Measurements from ENCODE around the gene FMC1. TPM values are rescaled to one million over a fixed set of nuclear protein-coding genes. Genes with fewer than 3 reads are reported as not detected.
"Not testable (repeated sequence)": the region's sequence is repeated elsewhere in the genome, so short reads cannot be mapped to it uniquely, and the experiment has no call there.

The FMC1 gene
- total RNA-seq, 2 donors from 2014 or later: 20.2 to 45.9 TPM

DNA sequence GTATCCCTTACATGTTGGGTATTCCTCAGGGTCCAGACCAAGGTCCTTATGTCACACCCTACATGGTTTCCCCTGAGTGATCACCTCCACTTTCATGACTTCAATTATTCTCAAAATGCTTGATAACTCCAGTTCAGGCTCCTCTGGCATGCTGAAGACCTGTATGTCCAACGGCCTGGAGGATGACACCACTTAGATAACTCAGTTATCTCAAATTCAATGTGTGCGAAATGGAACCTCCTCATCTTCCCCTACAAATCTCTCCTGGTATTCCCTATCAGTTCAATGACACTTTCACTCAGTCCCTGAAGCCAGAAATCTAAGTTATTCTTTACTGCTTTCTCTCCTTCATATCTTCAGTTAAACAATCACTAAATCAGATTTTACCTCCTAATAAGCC, 9.9 kb downstream of the FMC1 start:
- no peak for TF ChIP-seq CTCF (IDR thresholded peaks at IDR 0.05)
- Histone ChIP-seq H3K4me1 (no peaks in the 10 kb centered on the region), H3K27me3 (no peaks in the 10 kb centered on the region), H3K36me3 (peaks cover 20% of the 10 kb centered on the region), H3K27ac (no peak overlapping the region), H3K4me3 (no peak overlapping the region), H3K9me3 (no peaks in the 10 kb centered on the region)
- no peak for DNase-seq (ENCODE audit: low spot score)

- TF ChIP-seq CTCF (IDR thresholded peaks at IDR 0.05): no peak
- no peak for DNase-seq (ENCODE audit: low spot score)
- no peaks in the 10 kb centered on the region for H3K36me3 ChIP-seq
- peaks cover 0 to 10% of the 10 kb centered on the region in 2 donors for H3K4me1 ChIP-seq
- no peaks in the 10 kb centered on the region for H3K9me3 ChIP-seq
- H3K4me3 ChIP-seq: no peak overlapping the region
- H3K27ac ChIP-seq: no peak overlapping the region
- no peaks in the 10 kb centered on the region for H3K27me3 ChIP-seq
Observed at GRCh38 chr7:139354729-139355128, 13.6 kb downstream of the FMC1 start.

DNA sequence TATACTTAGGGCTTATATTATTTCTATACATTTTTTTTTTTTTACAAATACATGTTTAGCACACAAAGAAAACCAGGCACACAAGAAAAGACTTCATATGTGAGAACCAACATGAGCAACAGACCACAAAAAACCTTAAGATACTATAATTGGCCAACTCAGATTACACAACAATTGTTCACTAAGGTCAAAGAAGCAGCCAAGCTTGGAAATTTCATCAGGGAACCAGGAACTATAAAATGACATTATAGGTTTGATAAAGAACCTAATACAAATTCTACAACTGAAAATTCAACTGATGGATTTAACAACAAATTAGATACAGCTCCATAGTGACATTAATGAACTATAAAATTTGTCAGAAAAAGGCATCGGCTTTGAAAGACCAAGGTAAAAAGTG, 14.2 kb downstream of the FMC1 start:
- DNase-seq (ENCODE audit: low spot score): no peak
- Histone ChIP-seq H3K4me3 (no peak overlapping the region), H3K36me3 (no peaks in the 10 kb centered on the region), H3K9me3 (no peaks in the 10 kb centered on the region), H3K27me3 (no peaks in the 10 kb centered on the region), H3K27ac (no peak overlapping the region), H3K4me1 (peaks cover 0 to 10% of the 10 kb centered on the region in 2 donors)
- TF ChIP-seq CTCF (IDR thresholded peaks at IDR 0.05): no peak

GRCh38 chr7:139357729-139358506, 16.8 kb downstream of the FMC1 start:
- DNase-seq (ENCODE audit: low spot score): not testable (repeated sequence)

DNA sequence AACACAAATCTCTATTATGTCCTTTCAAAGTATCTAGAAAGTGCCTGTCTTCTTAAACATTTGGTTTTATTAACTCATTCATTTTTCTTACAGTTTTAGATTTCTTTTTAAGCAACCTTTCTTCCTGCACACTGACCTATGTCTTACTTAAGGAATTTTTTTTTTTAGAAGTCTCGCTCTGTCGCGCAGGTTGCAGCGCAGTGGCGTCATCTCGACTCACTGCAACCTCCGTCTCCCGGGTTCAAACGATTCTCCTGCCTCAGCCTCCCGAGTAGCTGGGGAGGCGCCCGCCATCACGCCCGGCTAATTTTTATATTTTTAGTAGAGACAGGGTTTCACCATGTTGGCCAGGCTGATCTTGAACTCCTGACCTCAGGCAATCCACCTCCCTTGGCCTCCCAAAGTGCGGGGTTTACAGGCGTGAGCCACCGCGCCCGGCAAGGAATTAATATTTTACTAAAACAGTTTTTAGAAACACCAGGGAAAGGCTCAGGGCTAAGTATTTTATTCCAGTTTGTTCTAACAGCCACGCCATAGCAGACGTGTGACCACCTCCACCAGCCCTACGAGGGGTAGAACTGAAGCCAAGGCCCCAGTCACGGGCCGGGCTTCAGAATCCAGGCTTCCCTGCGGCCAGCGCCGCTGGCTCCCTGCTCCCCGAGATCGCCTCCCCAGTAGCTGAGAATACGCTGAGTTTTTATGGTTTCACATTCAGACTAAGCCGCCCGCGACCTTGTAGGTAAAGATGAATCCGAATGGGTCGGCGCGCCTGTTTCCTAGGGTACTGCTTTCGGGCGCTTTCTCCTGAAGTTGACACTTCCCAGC, 17.6 kb downstream of the FMC1 start:
- Histone ChIP-seq H3K4me3 (peak overlapping the region; percentile 93 to 98), H3K4me1 (peaks cover 0 to 40% of the 10 kb centered on the region in 2 donors), H3K36me3 (no peaks in the 10 kb centered on the region), H3K27me3 (no peaks in the 10 kb centered on the region), H3K9me3 (no peaks in the 10 kb centered on the region), H3K27ac (peak overlapping the region; percentile 100)
- DNase-seq (ENCODE audit: low spot score): no peak
- TF ChIP-seq CTCF (IDR thresholded peaks at IDR 0.05): no peak

More at GRCh38 chr7:139357729-139358506, 16.8 kb downstream of the FMC1 start:
- not testable (repeated sequence) for H3K27me3 ChIP-seq, H3K36me3 ChIP-seq, H3K9me3 ChIP-seq
- peak overlapping the region; percentile 93 to 98 for H3K4me3 ChIP-seq
- H3K4me1 ChIP-seq: peaks cover 0 to 32% of the 10 kb centered on the region in 2 donors
- H3K27ac ChIP-seq: peak overlapping the region; percentile 100

Measured in right atrium auricular region (tissue), 2 donors.